H1 (cell line): ENCODE results near the gene ERVFRD-1. TPM values are rescaled to one million over a fixed set of nuclear protein-coding genes. Genes with fewer than 3 reads are reported as not detected.

Source experiments
- CTCF ChIA-PET: fragments of 300-600 bp; sonication (Branson Sonifier 250); formaldehyde crosslinking; loops from one replicate; lab custom pipeline; 2021; ENCODE audit not compliant: partially characterized antibody; lab: Charles Lee
- POLR2A ChIA-PET: fragments of 300-600 bp; sonication (Branson Sonifier 250); formaldehyde crosslinking; loops from one replicate; lab custom pipeline; 2021; ENCODE audit warnings: inconsistent platforms; ENCODE audit not compliant: partially characterized antibody; lab: Charles Lee
- DNase-seq, 2 experiments: peaks; one replicate each; pipeline versions ENCODE4 v3.0.0 to v3.0.0-alpha.2; 2010 to 2022; ENCODE audit warnings: low spot score in 2 of 2, low read depth in 1 of 2, mixed read lengths in 1 of 2
- FAIRE-seq: peaks from 2 replicates; lab custom pipeline; 2011; peaks lifted over from hg19 to GRCh38; lab: Jason Lieb, UNC
- H2AFZ ChIP-seq: 2 replicates; pipeline ENCODE4 v1.8.1; 2012; ENCODE audit warnings: low read length, inconsistent platforms
- H2AK5ac ChIP-seq: 2 replicates; pipeline ENCODE4 v1.6.1; 2013; ENCODE audit warnings: low read depth, low read length
- H2BK120ac ChIP-seq: replicated peaks from 2 replicates; pipeline ENCODE3; 2013; ENCODE audit warnings: low read depth, low read length, inconsistent platforms
- H2BK12ac ChIP-seq: 2 replicates; pipeline ENCODE4 v1.6.1; 2013; ENCODE audit warnings: low read depth, low read length
- H2BK15ac ChIP-seq: 2 replicates; pipeline ENCODE4 v1.6.1; 2013; ENCODE audit warnings: low read length
- H2BK20ac ChIP-seq: 2 replicates; pipeline ENCODE4 v1.6.1; 2013; ENCODE audit warnings: low read length
- H2BK5ac ChIP-seq: 2 replicates; pipeline ENCODE4 v1.6.1; 2013; ENCODE audit warnings: low read depth, low read length
- H3K14ac ChIP-seq: 2 replicates; pipeline ENCODE4 v1.6.1; 2013; ENCODE audit warnings: inconsistent platforms; ENCODE audit not compliant: insufficient read length
- H3K18ac ChIP-seq: 2 replicates; pipeline ENCODE4 v1.6.1; 2013; ENCODE audit warnings: low read length; ENCODE audit errors: extremely low read depth
- H3K23ac ChIP-seq: 2 replicates; pipeline ENCODE4 v1.6.1; 2013; ENCODE audit warnings: inconsistent platforms; ENCODE audit not compliant: insufficient read length
- H3K23me2 ChIP-seq: 2 replicates; pipeline ENCODE4 v1.6.1; 2013; ENCODE audit warnings: low read depth, low read length
- H3K27ac ChIP-seq: 2 replicates; pipeline ENCODE4 v1.6.1; 2011; ENCODE audit warnings: low read depth, low read length, inconsistent platforms
- H3K27me3 ChIP-seq, 4 experiments: replicated peaks in 1 of 4; 1 replicate in 1 of 4; 2 replicates in 3 of 4; pipeline versions ENCODE4 v1.6.1 to v1.8.1; 2011 to 2013; ENCODE audit warnings: low read length in 3 of 4, mild to moderate bottlenecking in 3 of 4, inconsistent platforms in 2 of 4, mixed read lengths in 2 of 4, moderate library complexity in 1 of 4; ENCODE audit not compliant: control insufficient read depth in 3 of 4, insufficient read depth in 3 of 4; ENCODE audit errors: extremely low read depth in 1 of 4
- H3K36me3 ChIP-seq, 4 experiments: 2 replicates each; pipeline versions ENCODE4 v1.6.1 to v1.8.1; 2011 to 2013; ENCODE audit warnings: mild to moderate bottlenecking in 4 of 4, low read length in 3 of 4, moderate library complexity in 2 of 4, control low read depth in 1 of 4, inconsistent platforms in 1 of 4; ENCODE audit not compliant: insufficient read depth in 4 of 4, control insufficient read depth in 2 of 4
- H3K4ac ChIP-seq: replicated peaks from 2 replicates; pipeline ENCODE3; 2013; ENCODE audit warnings: low read length, low read depth, mixed read lengths, inconsistent platforms; ENCODE audit not compliant: insufficient read length
- H3K4me1 ChIP-seq, 4 experiments: replicated peaks in 1 of 4; 1 replicate in 1 of 4; 2 replicates in 3 of 4; pipeline versions ENCODE4 v1.6.1 to v1.8.1; 2011 to 2013; ENCODE audit warnings: low read length in 3 of 4, inconsistent platforms in 2 of 4, mixed read lengths in 1 of 4; ENCODE audit not compliant: insufficient read depth in 4 of 4, control insufficient read depth in 3 of 4
- H3K4me2 ChIP-seq, 2 experiments: 2 replicates each; pipeline versions ENCODE4 v1.6.1 to v1.8.1; 2011 to 2013; ENCODE audit warnings: low read depth in 2 of 2, low read length in 2 of 2, control low read depth in 1 of 2, inconsistent platforms in 1 of 2, mild to moderate bottlenecking in 1 of 2; ENCODE audit not compliant: insufficient read depth in 1 of 2
- H3K4me3 ChIP-seq, 4 experiments: fragments of 200-600, 300-600 bp in 1 of 4; sonication (generic), shearing (Covaris generic), sonication (Bioruptor Twin) in 1 of 4; 2 replicates each; pipeline versions ENCODE4 v1.5.1 to v1.8.1; 2011 to 2016; ENCODE audit warnings: low read length in 4 of 4, low read depth in 3 of 4, control low read depth in 2 of 4, inconsistent platforms in 2 of 4, mild to moderate bottlenecking in 2 of 4, mixed read lengths in 1 of 4, moderate library complexity in 1 of 4; ENCODE audit not compliant: insufficient read depth in 2 of 4; ENCODE audit errors: extremely low read depth in 1 of 4
- H3K56ac ChIP-seq: replicated peaks from 2 replicates; pipeline ENCODE3; 2013; ENCODE audit warnings: low read depth, mild to moderate bottlenecking, mixed read lengths, low read length, inconsistent platforms; ENCODE audit not compliant: insufficient read length
- H3K79me1 ChIP-seq: 2 replicates; pipeline ENCODE4 v1.6.1; 2013; ENCODE audit warnings: low read depth, low read length, control low read depth
- H3K79me2 ChIP-seq, 2 experiments: 2 replicates each; pipeline versions ENCODE4 v1.6.1 to v1.8.1; 2012 to 2013; ENCODE audit warnings: low read length in 2 of 2, mild to moderate bottlenecking in 2 of 2, inconsistent platforms in 1 of 2; ENCODE audit not compliant: insufficient read depth in 2 of 2, control insufficient read depth in 1 of 2
- H3K9ac ChIP-seq, 4 experiments: replicated peaks in 1 of 4; 1 replicate in 1 of 4; 2 replicates in 3 of 4; pipeline versions ENCODE4 v1.6.1 to v1.8.1; 2011 to 2013; ENCODE audit warnings: low read depth in 3 of 4, low read length in 3 of 4, control low read depth in 2 of 4, mild to moderate bottlenecking in 2 of 4, moderate library complexity in 2 of 4, inconsistent platforms in 1 of 4; ENCODE audit errors: extremely low read depth in 1 of 4
- H3K9me3 ChIP-seq, 2 experiments: 2 replicates each; pipeline versions ENCODE4 v1.6.1 to v1.8.1; 2012 to 2013; ENCODE audit warnings: mild to moderate bottlenecking in 2 of 2, moderate library complexity in 2 of 2, control low read depth in 1 of 2, inconsistent platforms in 1 of 2, low read depth in 1 of 2, low read length in 1 of 2, mixed read lengths in 1 of 2; ENCODE audit not compliant: insufficient read depth in 2 of 2
- H4K20me1 ChIP-seq, 2 experiments: replicated peaks in 1 of 2; 2 replicates each; pipeline versions ENCODE3 to v1.8.1; 2011 to 2013; ENCODE audit warnings: inconsistent platforms in 2 of 2, low read length in 2 of 2, mild to moderate bottlenecking in 1 of 2; ENCODE audit not compliant: insufficient read depth in 2 of 2, control insufficient read depth in 1 of 2
- H4K5ac ChIP-seq: 2 replicates; pipeline ENCODE4 v1.6.1; 2013; ENCODE audit warnings: low read length, low read depth, mixed read lengths, inconsistent platforms; ENCODE audit not compliant: insufficient read length
- H4K8ac ChIP-seq: 2 replicates; pipeline ENCODE4 v1.8.0; 2013; ENCODE audit warnings: mild to moderate bottlenecking, moderate library complexity, low read length, inconsistent platforms; ENCODE audit not compliant: insufficient read depth; ENCODE audit errors: extremely low read depth
- H4K91ac ChIP-seq: replicated peaks from 2 replicates; pipeline ENCODE3; 2013; ENCODE audit warnings: low read length, mixed read lengths, inconsistent platforms; ENCODE audit not compliant: insufficient read length
- CHD2 ChIP-seq: IDR thresholded peaks from 2 replicates; pipeline ENCODE4 v1.6.1; 2012; ENCODE audit warnings: low read length, improper control_type of control experiment
- EGR1 ChIP-seq: IDR thresholded peaks from 2 replicates; pipeline ENCODE4 v1.6.1; 2011; ENCODE audit warnings: low read depth, low read length, borderline replicate concordance
- MAX ChIP-seq: IDR thresholded peaks from 2 replicates; pipeline ENCODE4 v1.6.1; 2012; ENCODE audit warnings: inconsistent platforms
- NRF1 ChIP-seq: IDR thresholded peaks from 2 replicates; pipeline ENCODE4 v1.6.1; 2011; ENCODE audit warnings: mild to moderate bottlenecking, low read depth, low read length, improper control_type of control experiment
- POLR2AphosphoS5 ChIP-seq: IDR thresholded peaks from 2 replicates; pipeline ENCODE4 v1.6.1; 2011; ENCODE audit warnings: low read depth, low read length
- SP1 ChIP-seq: IDR thresholded peaks from 2 replicates; pipeline ENCODE4 v1.6.1; 2011; ENCODE audit warnings: low read depth, low read length
- SRF ChIP-seq: IDR thresholded peaks from 2 replicates; pipeline ENCODE4 v1.6.1; 2011; ENCODE audit warnings: mild to moderate bottlenecking, low read depth, low read length, moderate library complexity
- TAF7 ChIP-seq: optimal IDR thresholded peaks from 2 replicates; pipeline ENCODE3; 2011; ENCODE audit warnings: low read depth, mild to moderate bottlenecking, inconsistent platforms, low read length, moderate library complexity, borderline replicate concordance
- WGBS, 2 experiments: shearing (Covaris generic) in 1 of 2; methylation state at CpG; one replicate each; pipeline versions ENCODE4 v1.1.6 to v1.1.7; 2013 to 2015; ENCODE audit warnings: low lambda C conversion rate in 2 of 2, mixed read lengths in 2 of 2, inconsistent platforms in 1 of 2, low coverage in 1 of 2, missing lambda C conversion rate in 1 of 2; ENCODE audit not compliant: insufficient replicate concordance in 2 of 2, insufficient coverage in 1 of 2, insufficient read length in 1 of 2; ENCODE audit errors: extremely low coverage in 1 of 2, missing lambda C conversion rate in 1 of 2; 5-methylcytosine and 5-hydroxymethylcytosine counted together
- polyA plus RNA-seq, 7 experiments: library from polyadenylated mRNA; depleted of rRNA in 3 of 7; stranded (reverse) in 5 of 7; unstranded in 2 of 7; fragments of >200 nt in 5 of 7; fragments of 200-250 nt in 2 of 7; gene quantifications; 1 replicate in 5 of 7; 2 replicates in 1 of 7; 4 replicates in 1 of 7; pipeline versions ENCODE4 v1.2.1 to v1.2.3, GENCODE V29; 2011 to 2013; ENCODE audit warnings: missing spikeins in 2 of 7, mixed read lengths in 2 of 7
- total RNA-seq: library from RNA; stranded (reverse); fragmentation: NEBNext Ultra II Directional; extraction: Animal tissue kit (Norgen Biotek cat#: 25700); gene quantifications from 2 replicates; pipeline ENCODE4 v1.2.1, GENCODE V29; 2021

ERVFRD-1 gene
- total and polyA plus RNA-seq, 2 of the 8 experiments (the other 6 are each of a cell fraction or from before 2014, with no cell fraction given), result not detected

- no peak overlapping the region for H4K5ac ChIP-seq
- ChIA-PET POLR2A (no interaction called here), CTCF (interaction anchor here (0.7 to 4.5 kb wide), 7 partner anchors 23 to 359 kb away, joined by 3 to 82 read pairs (median 3); no protein-coding TSS in a partner anchor)
- no peaks in the 10 kb centered on the region for H4K20me1 ChIP-seq
- no peak overlapping the region for H3K23ac ChIP-seq
- no peak overlapping the region for H2BK20ac ChIP-seq
- no peak overlapping the region for H3K4ac ChIP-seq
- no peak overlapping the region for H2BK5ac ChIP-seq
- H3K4me2 ChIP-seq, result no peak overlapping the region
- H3K9me3 ChIP-seq, result no peaks in the 10 kb centered on the region
- H3K79me2 ChIP-seq, result no peaks in the 10 kb centered on the region
- H2BK12ac ChIP-seq, result no peak overlapping the region
- no peaks in the 10 kb centered on the region for H3K27me3 ChIP-seq
- no peak overlapping the region for H2BK15ac ChIP-seq
- H3K23me2 ChIP-seq, result no peaks in the 10 kb centered on the region
- H2AK5ac ChIP-seq, result no peak overlapping the region
- no peak overlapping the region for H3K18ac ChIP-seq
- no peak overlapping the region for H3K4me3 ChIP-seq
- H3K56ac ChIP-seq, result no peak overlapping the region
- H4K8ac ChIP-seq, result no peak overlapping the region
- H3K9ac ChIP-seq, result no peak overlapping the region
- H3K36me3 ChIP-seq, result no peaks in the 10 kb centered on the region
- peaks cover 1 to 7% (median 5%) of the 10 kb centered on the region in 4 experiments; a peak in 3 of 7 replicates for H3K4me1 ChIP-seq
- TF ChIP-seq TAF7 (no peak), SP1 (no peak), EGR1 (no peak), NRF1 (no peak), SRF (no peak), MAX (no peak), POLR2AphosphoS5 (no peak), CHD2 (no peak)
- TF ChIP-seq, all 59 proteins: peak for 0
- Histone ChIP-seq H2AFZ (no peak overlapping the region), H3K27ac (no peak overlapping the region), H3K14ac (no peak overlapping the region), H3K79me1 (no peaks in the 10 kb centered on the region), H2BK120ac (no peak overlapping the region), H4K91ac (no peak overlapping the region)
- WGBS, 2 experiments, result 93% methylated on average over 7 of the region's 8 CpGs; no CpG with 5 or more reads in 1 of the 2 experiments
- DNase-seq (no peak), FAIRE-seq (no peak)
Measured at GRCh38 chr6:11142296-11143027, 30.9 kb upstream of the ERVFRD-1 start.
